SU-DHL-6 (cell line): Measurements from ENCODE around the gene DUS2.

ENCODE experiments used
- EZH2phosphoT487 ChIP-seq: fragments of 200-600 bp; sonication (generic), shearing (Covaris generic); conservative IDR thresholded peaks from 2 replicates; pipeline ENCODE4 v1.6.1; 2018; ENCODE audit warnings: mild to moderate bottlenecking, antibody characterized with exemption, low read length, moderate library complexity, mixed read lengths
- TF ChIP-seq, protein P1 (sequence below): fragments of 200-600 bp; sonication (generic); IDR thresholded peaks from one replicate; pipeline ENCODE4 v1.5.1; 2017; ENCODE audit warnings: antibody characterized with exemption, mild to moderate bottlenecking, low read length, moderate library complexity; ENCODE audit not compliant: insufficient read depth, poor library complexity, severe bottlenecking

DNA sequence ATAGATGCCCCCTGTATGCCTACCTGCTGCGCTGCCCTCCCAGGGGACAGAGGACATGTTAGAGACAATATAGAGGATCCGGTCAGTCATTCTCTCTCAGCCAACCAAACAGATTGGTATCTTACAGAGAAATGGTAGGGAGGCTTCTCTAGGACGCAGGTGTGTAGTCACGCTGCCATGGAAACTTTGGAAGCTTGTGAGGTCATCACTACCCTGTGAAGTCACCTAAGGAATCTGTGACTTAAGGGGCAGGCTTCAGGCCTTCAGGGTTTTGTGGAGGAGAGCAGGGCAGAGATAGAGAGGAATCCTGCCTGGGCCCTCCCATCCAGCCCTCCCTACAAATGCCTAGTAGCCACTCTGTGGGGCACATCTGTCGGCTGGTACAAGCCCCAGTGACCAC lies 7.4 kb upstream of the DUS2 start, which contains the start of gene DPEP2NB:
- TF ChIP-seq EZH2phosphoT487 = no peak
- TF ChIP-seq, protein P1, sequence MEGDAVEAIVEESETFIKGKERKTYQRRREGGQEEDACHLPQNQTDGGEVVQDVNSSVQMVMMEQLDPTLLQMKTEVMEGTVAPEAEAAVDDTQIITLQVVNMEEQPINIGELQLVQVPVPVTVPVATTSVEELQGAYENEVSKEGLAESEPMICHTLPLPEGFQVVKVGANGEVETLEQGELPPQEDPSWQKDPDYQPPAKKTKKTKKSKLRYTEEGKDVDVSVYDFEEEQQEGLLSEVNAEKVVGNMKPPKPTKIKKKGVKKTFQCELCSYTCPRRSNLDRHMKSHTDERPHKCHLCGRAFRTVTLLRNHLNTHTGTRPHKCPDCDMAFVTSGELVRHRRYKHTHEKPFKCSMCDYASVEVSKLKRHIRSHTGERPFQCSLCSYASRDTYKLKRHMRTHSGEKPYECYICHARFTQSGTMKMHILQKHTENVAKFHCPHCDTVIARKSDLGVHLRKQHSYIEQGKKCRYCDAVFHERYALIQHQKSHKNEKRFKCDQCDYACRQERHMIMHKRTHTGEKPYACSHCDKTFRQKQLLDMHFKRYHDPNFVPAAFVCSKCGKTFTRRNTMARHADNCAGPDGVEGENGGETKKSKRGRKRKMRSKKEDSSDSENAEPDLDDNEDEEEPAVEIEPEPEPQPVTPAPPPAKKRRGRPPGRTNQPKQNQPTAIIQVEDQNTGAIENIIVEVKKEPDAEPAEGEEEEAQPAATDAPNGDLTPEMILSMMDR = no peak
